HG03442 (cell line): ENCODE results near the gene CNOT8.
"Not testable (repeated sequence)": the region's sequence is repeated elsewhere in the genome, so short reads cannot be mapped to it uniquely, and the experiment has no call there.

ENCODE experiments used
- ATAC-seq: cut with Tn5 transposase; IDR thresholded peaks from one replicate; pipeline ENCODE4 v1.9.1; 2021; ENCODE audit warnings: mild to moderate bottlenecking, moderate library complexity; ENCODE audit not compliant: unreplicated experiment

CNOT8 gene

DNA sequence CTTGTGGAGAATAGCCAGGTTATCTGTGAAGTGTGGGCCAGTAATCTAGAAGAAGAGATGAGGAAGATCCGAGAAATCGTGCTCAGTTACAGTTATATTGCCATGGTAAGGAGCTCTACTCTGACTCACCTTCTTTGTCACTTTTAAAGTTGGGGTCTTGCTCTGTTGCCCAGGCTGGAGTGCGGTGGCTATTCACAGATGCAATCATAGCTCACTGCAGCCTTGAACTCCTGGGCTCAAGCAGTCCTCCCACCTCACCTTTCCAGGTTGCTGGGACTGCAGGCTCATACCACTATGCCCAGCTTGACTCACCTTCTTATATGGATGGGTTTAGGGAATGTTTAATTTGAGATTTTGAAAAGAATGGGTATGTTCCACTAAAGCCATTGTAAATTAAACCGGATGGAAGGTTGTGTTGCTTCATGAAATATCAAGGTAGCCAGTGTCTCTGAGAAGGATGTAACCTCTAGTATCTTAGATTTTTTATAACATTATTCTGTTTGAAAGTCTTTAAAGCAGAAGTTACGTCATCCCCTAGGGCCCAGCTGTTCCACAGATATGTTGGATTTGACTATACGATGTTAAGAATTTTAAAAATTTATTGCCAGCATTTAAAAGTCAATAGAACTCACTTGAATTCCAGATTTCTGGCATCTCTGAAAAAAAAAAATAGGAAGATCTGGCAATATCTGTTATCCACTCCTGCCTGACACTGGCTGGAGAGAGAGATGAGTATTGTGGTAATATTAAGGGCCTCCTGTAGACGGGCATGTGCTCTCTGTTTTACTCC lies 5.1 kb downstream of the CNOT8 start:
- no peak for ATAC-seq

DNA sequence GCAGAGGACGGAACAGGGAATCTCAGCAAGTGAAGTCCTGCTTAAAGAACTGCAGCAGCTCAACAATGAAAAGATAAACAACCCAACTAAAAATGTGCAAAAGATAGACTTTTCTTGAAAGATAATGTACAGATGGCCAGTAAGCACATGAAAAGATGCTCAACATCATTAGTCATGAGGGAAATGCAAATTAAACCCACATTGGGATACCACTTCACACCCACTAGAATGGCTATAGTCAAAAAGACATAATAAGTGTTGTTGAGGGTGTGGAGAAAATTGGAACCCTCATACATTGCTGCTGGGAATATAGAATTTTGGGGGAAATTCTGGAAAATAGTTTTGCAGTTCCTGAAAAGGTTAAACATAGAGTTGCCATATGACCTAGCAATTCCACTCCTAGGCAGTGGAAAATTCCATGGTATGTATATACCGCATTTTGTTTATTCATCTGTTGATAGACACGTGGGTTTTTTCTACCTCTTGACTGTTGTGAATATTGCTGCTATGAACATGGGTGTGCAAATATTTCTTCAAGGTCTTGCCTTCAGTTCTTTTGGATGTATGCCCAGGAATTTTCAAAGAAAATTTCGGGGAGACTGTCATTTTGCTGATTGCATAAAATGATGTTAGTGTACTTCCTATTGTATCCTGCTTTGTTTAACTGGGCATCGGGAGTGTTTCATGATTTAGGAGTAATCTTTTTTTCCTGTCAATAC lies 7.2 kb downstream of the CNOT8 start:
- ATAC-seq, result no peak

DNA sequence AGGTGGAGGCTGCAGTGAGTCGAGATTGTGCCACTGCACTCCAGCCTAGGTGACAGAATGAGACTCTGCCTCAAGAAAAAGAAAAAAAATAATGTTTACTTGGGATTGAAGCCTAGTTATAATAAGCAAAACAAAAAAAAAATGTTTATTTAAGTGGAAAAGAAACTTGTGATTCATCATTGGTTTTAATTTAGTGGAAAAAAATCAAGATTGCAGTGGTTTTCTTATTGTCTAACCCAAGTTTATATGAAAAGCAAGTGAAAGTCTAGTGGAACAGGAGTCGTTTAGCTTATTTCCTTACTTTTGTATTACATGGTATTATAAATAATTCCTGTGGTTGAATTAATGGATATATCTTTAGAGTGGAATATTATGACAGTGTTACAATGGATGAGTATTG lies 8.4 kb downstream of the CNOT8 start:
- no peak for ATAC-seq

DNA sequence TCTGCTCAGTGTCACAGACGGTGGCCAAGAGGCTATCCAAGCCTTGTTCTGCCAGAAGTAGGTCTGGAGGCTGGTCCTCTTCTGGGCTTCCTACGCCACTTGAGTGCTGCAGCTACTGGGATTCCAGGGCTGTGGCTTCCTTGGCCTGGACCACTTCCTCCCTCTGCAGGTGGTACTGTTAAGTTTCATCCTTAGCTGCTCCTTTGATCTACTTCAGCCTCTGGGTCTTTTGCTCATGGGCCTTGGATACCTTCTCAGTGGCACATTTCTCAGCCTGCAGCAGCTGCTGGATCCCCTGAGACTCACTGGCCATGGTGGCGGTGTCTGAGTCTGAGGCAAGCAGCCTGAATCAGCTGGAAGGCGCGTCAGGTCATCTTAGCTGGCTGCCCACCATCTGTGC lies 10.3 kb downstream of the CNOT8 start:
- ATAC-seq, result no peak

DNA sequence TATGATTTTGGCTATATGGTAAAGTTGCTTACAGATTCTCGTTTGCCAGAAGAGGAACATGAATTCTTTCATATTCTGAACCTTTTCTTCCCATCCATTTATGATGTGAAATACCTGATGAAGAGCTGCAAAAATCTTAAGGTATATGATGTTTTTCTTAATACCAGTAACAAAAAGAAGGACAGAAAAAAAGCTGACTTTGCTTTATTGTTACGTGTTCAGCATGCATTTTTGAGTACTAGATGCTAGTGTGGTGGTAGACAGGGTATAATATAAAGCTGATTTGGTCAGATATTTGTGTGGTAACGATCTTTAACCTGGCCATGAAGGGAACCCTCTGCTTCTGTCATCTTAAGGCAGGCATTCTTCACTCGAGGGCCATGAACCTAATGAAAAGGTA lies 13.3 kb downstream of the CNOT8 start:
- ATAC-seq, result no peak

DNA sequence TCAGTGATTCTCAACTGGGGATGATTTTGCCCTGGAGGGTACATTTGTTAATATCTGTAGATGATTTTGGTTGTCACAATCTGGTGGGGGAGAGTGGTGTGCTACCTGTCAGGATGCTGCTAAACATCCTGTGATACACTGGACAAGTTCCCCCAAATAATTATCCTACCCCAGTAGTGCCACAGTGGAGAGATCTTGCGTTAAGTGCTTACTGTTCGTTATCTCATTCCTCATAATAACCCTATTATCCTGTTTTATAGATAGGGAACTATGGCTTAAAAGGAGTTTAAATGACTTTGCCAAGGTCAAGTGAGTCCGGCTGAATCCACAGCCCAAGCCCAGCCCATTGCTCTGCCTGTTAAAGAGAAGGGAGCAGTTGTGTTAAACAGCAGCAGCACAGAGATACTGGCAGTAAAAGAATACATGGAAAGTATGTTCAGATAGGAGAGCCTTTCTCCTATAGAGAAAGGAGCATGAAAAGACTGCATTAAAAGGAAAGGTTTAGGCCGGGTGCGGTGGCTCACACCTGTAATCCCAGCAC lies 15.4 kb downstream of the CNOT8 start:
- ATAC-seq, result no peak

DNA sequence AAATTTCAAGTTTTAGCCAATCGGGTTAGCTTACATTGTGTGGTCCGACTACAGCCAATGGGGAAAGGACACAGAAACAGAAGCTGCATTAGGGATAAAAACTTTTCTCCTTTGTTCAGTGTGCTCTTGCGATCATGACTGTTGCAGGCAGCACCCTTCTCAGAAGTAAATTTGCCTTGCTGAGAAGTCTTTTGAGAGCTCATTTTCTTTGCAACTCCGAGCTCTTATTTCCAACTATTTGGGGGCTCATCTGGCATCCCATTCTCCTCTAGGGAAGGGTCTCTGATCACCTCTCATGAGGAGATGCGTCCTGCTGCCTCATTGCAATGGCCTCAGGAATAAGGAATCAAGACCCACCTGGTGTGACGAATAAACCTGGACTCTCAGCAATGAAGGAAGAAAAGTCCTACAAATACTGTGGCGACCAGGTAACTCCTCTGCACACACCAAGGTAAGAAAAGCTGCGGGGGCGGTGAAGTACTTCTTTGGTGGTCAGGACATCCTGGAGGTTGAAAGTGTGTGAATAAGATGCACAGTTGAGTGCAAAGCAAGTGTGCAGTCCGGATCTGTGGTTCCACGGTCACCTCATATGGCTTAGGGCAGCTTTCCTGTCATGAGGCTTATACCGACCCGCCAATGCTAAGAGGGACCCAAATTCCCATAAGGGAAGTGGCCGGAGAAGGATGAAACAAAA lies 20.4 kb downstream of the CNOT8 start:
- ATAC-seq, result no peak

DNA sequence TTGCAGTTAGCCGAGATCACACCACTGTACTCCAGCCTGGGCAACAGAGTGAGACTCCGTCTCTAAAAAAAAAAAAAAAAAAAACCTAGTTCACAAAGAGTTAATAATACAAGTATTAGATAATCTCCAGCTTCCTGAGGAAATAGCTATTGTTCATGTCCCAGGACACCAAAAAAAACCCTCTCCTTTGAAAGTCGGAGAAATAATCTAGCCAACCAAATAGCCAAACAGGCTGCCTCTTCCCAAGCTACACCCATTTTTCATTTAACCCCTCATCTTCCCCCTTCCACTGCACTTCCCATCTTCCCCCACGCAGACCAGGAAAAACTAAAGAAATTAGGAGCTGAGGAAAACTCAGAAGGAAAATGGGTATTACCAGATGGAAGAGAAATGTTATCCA lies 23.6 kb downstream of the CNOT8 start:
- no peak for ATAC-seq

DNA sequence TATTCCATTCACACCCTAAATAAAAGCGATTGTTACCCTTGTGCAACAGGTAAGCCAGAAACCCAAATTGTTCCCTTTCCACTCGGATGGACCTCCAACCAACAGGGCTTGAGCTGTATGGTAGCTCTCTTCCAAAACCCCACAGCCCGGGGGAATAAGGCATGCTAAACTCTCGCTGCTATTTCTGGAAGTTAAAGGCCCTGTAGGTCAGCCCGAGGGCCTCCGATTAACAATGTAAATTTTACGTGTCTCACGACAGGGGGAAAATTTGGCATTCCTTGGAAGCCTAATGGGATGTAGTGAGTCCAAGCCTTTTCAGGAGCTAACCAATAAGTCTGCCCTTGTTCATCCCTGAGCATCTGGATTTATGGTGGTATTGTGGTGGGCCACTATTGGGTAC lies 26.0 kb downstream of the CNOT8 start:
- ATAC-seq, result no peak

DNA sequence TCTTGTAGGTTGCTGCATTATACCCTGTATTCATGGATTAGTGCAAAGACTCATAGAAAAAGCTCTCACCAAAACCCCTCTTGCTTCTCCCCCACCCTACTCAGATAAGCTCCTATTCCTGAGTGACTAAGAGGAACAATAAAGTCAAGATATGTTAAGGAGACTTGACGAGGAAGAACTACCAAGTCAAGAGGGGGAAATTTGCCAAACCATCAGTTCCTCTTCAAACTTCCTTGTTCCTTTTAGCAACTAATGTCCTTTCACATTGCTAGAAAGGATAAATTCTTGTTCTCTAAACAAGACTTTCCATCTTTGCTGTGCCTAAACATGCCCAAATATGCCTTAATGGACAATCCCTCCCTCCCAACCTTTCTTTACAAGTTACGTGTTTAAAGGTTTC lies 27.0 kb downstream of the CNOT8 start:
- no peak for ATAC-seq

DNA sequence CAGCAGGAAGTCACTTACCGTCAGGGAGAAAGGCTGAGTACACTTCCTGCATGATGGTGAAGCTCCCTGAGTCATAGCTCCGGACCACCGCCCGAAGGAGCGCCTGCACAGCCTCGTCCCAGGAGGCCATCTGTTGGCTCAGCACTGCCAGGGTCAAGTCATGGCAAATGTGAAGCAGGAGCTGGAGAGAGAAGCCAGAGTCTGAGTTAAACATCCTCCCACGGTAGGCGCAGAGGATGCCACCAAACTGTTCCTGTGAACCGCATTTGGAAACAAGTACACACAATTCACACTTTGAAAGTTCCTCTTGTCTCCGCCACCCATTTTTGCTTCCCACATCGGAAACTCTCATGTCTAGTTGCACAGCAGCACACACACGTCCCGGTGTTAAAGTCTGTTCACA lies 33.9 kb downstream of the CNOT8 start:
- no peak for ATAC-seq

DNA sequence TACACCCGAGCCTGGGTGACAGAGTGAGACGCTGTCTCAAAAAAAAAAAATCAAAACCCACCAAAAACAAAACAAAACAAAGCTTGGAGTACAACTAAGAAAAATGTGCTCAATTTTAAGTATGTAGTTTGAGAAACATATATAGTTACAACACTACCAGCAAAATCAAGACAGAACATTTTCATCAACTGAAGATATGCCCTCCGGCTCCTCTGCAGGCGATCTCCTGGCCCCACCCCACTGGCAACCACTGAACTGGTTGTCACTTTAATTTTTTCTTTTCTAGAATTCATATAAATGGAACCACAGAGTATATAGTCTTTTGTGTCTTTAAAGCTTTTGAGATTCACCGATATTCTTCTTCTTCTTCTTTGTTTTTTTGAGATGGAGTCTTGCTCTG lies 35.0 kb downstream of the CNOT8 start:
- no peak for ATAC-seq

DNA sequence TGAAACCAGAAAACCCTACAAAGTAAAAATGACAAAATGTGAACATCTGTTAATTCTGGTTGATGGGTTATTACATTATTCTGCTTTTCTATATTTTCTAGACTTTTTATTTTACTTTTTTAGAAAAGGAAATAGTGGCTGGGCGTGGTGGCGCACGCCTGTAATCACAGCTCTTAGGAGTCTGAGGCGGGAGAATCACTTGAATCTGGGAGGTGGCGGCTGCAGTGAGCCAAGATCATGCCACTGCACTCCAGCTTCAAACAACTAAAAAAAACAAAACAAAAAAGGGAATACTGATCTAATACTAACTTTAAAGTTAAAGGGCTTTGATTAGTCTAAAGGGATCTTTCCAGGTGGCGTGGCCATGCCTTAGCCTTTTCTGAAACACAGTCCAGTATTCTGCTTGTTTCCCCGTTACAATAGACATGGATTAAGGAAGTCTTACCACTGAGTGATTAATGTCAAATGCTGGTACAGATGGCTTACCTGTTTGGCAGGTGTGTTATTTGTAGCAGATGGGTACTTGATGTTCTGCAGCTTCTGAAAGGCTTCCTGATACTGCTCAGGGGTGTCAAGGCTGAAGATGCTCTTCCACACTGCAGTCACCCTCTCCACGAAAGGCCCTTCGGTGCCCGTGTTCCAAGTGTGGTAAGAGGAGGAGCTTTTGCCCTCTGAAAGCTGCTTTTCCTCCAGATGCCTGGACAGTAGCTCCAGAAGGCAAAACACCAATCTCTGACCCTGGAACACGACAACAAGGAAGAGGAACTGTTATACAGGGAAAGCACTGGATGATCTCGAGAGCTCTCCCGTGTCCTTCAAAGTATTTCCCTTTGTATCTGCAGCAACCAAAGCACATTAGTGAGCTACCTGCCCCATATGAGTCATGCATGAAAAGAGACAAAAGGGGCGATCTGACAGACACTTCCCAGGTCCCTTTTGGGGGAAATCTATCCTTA lies 37.5 kb downstream of the CNOT8 start:
- no peak for ATAC-seq

DNA sequence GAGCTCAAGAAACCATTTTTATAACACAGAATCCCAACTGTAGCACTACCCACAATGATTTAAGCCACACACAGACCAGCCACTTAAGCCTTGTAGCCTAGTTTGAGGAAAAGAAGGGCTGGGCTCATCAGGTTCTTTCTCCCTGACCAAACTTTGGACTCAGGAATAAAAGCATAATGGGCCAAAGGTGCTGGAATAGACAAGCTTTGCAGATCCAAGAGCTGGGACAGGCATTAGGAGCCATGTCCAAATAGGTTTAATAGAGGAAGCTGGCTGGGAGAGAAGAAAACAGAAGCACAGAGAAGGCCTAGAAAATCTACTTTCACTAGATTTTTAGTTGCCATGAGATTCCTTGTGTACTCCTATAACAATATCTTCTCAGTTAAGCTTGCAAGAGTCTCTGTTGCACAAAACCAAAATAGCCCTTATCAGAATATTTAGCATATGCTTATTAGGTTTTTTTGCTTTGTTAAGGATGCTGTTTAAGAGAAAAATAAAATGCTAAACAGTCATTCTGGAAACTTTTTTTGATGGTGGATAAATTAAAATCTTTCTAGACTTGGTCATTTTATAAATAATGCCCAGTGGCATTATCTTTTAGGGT lies 38.2 kb downstream of the CNOT8 start:
- no peak for ATAC-seq

DNA sequence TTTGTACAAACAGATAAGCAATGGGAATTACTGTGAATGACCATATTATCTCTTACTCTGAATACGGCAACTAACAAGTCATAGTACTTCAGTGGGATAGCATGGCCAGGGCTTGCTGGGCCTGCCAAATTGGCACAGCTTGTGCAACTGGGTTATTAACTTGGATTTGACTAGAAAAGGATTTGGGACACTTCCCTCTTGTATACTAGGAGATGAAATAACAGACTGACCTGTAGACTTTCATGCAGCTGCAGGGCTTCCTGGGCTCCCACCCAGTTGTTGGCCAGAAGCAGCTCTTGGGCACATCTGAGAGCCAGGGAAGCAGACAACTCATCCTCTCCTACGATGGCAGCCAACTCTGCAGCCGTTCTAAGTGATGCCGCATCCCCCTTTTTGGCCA lies 39.8 kb downstream of the CNOT8 start:
- ATAC-seq, result no peak

DNA sequence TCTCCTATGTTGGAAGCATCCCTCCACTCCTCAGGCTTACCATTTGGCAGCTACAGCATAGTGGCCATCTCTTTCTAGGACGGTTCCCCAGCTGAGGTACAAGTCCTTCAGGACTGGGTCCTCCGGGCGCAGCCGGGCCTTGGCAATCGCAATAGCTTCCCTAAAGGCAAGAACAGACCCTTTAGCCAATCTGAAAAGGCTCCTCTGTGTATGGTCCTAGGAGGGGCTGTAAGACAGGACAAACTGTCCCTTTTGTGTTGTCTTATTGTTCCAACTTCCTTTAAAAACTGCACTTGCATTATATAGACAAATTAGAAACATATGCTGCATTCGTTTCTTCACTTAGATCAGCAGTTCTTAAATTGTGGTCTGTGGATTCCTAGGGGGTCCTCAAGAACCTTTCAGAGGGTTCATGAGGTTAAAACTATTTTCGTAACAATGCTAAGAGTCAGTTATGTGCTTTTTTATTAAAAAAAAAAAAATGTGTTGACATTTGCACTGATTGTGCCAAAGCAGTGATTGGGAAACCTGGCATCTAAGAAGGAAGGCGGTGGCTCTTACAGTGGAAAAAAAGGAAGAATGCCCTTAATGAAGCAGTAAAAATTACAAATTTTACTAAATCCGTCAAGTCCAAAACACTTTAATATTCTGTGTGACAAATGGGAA lies 40.9 kb downstream of the CNOT8 start:
- no peak for ATAC-seq

DNA sequence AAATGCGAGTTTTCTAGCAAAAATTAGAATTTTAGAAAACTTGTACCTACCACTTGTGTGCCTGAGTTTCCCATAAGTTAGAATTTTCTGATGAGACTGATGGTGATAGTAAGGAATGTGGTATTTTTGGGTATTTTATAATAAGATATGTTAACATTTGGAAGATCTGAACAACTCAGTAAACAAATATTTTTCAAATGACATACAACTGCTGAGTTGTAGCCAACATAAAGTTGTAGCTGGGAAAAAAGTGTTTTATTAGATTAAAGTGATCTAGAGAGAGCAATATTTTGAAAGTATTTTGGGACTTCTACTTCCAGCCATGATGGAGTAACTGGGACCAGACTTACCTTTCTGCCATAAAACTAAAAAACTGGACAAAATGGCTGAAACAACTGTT lies 41.6 kb downstream of the CNOT8 start:
- no peak for ATAC-seq

DNA sequence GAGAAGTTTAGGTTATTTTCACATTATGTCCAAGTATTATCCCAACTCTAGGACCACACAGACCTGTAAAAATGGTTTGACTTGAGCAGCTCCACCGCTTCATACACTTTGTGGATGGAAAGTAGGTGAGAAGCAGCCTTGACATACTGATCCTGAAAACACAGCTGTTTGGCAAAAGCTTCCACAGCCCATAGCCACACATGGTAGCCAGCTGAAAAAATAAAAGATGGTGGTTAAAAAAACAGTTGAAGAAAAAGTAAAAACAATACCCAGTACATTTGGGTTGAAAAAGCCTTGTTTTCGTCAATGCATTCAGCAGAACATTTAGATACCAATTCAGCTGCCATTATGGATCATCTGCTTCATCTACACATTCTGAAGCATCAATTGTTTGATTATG lies 42.8 kb downstream of the CNOT8 start:
- no peak for ATAC-seq

DNA sequence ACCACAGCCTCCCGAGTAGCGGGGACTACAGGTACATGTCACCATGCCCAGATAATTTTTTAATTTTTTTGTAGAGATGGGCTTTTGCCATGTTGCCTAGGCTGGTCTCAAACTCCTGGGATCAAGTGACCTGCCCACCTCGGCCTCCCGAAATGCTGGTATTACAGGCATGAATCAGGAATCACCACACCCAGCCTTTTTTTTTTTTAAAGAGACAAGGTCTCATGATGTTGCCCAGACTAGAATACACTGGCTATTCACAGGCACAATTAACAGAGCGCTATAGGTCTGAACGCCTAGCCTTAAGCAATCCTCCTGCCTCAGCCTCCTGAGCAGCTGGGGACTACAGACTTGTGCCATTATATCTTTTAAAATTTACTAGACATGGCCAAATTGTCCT lies 43.5 kb downstream of the CNOT8 start:
- no peak for ATAC-seq

DNA sequence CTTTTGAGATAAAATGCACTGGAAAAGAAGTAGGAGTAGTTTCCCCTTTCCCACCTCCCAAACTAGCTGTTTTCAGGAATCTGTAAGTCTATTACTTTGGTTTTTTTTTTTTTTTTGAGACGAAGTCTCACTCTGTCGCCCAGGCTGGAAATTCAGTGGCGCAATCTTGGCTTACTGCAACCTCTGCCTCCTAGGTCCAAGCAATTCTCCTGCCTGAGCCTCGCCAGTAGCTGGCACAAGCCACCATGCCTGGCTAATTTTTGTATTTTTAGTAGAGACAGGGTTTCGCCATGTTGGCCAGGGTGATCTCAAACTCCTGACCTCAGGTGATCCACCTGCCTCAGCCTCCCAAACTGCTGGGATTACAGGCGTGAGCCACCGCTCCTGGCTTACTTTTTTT lies 47.2 kb downstream of the CNOT8 start:
- ATAC-seq, result not testable (repeated sequence)
